NCI-H1417 treated with DMSO at 0.1 percent for 48 hours (cell line): ENCODE measurements around the gene CCDC85B.

Experiments used
- DNase-seq: peaks from one replicate; lab custom pipeline; 2025; lab: John Stamatoyannopoulos, UW

CCDC85B gene

GRCh38 chr11:65857853-65858680, 32.4 kb upstream of the CCDC85B start, which contains the start of gene CFL1:
CFL1 (minus strand) TSS chr11:65858180; CDS start chr11:65858099, 81 bp downstream.
- peak; percentile 92 for DNase-seq

DNA sequence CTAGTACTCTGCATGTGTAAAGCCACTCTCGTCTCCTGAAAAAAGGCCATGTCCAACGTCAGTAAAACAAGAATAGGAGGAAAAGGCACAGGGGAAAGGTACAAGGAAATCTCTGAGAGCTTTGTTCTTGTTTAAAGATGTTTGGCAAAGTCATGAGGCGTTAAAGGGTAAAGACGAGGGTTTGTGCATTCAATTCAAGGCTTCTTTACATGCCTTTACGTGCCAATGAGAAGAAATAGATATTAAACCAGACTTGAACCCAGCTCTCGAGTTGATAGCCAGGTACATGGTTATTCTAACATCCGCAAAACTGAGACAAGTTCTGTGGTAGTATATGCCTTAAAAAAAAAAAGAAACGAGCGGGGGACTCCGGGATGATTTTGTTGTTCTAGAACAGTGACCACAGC, 31.8 kb upstream of the CCDC85B start:
- no peak for DNase-seq

DNA sequence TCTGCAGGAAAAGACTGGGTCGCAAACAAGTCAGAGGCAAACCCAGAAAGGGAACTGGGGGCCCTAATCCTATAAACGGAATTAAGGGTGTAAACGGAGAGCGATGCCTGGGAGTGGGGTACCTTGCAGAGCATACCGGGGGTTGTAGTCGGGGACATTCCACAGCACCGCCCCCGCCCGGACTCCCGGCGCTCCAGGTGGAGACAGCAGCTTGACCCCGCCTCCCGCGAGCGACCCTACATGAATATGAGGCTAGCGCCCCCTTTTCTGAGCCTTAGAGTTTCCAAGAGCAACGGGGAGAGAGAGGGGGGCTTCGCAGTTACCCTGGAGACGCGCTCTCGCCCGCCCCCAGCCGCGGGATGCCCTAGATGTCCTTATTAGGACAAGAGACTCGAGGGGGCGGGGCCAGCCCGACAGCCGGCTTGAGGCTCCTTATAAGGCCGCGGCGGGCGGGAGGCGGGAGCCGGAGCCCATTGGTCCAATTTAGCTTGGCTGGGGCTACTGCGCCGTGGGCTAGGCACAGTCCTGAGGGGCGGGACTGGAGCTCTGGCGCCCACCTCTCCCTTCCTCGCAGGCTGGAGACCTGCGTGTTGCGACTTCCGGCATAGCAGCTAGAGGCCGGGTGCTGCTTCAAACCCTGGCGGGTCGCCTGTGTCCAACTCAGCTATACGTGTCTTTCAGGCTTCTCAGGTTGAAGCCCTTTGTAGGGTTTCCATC, 31.2 kb upstream of the CCDC85B start:
- peak; percentile 92 for DNase-seq

- no peak for DNase-seq
Observed at GRCh38 chr11:65859812-65860277, 30.6 kb upstream of the CCDC85B start.

GRCh38 chr11:65860278-65861164, 30.0 kb upstream of the CCDC85B start, which contains the start of gene MUS81:
MUS81 (plus strand) TSS chr11:65860433; CDS start chr11:65860754, 321 bp downstream.
- DNase-seq: peak; percentile 90

DNA sequence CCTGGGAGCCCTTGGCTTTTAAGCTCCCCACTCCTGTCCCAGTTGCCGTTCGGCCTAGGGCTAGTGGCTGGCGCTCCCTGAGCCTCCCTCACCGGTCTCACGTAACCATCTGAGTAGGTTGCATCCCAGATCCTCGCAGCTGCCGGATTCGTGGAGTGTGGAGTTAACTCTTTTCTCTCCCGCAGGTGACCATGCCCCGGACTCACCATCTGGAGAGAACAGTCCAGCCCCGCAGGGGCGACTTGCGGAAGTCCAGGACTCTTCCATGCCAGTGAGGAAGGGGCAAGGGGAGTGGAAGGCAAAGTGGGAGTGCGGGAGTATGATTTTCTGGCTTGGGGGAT, 29.3 kb upstream of the CCDC85B start:
- no peak for DNase-seq

DNA sequence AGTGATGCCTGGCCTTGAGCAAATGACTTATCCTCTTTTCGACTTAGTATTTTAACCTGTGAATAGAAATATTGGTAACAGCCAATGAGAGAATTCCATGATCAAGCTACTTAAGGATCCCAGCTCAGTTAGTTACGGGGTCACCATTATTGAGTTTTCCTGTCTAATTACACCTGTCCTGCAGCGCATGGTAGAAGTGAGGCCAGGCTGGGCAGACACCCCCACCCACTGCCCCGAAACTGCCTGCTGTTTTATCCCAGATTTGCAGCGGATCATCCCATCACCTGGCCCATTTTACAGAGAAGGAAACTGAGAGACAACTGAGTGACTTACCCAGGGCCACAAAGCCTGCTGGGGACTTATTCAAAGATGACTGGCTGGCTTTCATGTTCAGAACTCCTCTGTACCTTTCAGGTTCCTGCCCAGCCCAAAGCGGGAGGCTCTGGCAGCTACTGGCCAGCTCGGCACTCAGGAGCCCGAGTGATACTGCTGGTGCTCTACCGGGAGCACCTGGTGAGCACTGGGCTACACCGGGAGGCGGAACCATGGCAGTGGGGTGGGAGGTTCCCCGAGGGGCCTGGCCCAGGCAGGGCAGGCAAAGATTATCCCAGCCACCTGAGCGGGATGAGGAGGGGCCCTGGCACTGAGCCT, 28.8 kb upstream of the CCDC85B start:
- no peak for DNase-seq

GRCh38 chr11:65862191-65862735, 28.2 kb upstream of the CCDC85B start:
- DNase-seq: no peak

DNA sequence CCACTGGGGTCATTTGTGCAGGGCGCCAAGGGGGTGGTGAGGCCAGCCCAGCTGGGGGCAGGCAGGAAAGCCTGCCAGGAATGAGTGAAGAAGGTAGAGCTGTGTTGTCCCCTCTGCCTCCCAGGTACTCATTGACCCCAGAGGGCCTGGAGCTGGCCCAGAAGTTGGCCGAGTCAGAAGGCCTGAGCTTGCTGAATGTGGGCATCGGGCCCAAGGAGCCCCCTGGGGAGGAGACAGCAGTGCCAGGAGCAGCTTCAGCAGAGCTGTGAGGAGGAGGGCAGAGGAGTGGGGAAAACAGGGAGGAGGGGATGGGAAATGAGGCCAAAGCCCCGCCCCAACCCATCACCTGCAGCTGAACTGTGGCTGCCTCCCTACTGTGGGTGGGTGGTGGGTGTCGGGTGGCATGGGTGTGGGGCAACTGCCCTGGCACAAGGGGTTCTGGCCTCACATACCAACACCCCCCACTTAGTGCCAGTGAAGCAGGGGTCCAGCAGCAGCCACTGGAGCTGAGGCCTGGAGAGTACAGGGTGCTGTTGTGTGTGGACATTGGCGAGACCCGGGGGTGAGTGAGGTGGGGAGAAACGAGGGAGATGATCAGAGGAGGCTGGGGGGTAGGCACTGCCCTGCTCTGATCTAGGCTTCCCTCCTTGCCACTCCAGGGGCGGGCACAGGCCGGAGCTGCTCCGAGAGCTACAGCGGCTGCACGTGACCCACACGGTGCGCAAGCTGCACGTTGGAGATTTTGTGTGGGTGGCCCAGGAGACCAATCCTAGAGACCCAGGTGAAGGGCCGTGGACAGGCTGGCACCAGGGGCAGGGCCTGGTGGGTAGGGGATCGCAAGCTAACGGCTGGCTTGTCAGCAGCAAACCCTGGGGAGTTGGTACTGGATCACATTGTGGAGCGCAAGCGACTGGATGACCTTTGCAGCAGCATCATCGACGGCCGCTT, 27.3 kb upstream of the CCDC85B start:
- DNase-seq: no peak

DNA sequence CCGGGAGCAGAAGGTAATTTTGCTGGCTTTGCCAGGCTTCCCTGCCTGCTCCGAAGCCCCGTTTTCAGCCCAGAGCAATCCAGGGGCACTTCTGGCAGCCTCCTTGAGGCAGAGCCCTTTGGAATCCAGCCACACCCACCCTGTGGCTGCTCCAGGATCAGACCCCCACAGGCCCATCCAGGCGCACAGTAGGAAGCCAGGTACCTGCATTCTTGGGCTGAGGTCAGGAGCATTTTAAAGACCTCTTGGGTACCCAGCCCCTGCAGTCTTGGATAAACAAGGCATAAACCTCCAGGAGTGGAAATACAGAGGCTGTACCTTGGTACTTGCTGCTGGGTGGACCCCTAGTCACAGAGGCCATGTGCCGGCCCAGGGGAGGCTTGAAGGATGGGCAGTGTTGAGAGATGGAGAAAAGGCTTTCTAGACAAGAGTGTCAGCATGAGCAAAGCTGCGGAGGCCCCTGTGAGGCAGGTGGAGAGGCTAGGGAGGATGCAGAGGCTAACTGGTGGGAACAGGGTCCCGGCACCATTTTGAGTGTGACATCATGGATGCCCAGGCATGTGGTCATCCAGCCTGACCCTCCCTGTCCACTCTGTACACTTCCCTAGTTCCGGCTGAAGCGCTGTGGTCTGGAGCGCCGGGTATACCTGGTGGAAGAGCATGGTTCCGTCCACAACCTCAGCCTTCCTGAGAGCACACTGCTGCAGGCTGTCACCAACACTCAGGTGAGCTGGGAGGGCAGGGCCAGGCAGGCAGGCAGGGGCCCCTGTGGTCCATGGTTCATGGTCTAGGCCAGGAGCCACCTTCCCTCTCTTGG, 26.4 kb upstream of the CCDC85B start:
- DNase-seq: no peak

DNA sequence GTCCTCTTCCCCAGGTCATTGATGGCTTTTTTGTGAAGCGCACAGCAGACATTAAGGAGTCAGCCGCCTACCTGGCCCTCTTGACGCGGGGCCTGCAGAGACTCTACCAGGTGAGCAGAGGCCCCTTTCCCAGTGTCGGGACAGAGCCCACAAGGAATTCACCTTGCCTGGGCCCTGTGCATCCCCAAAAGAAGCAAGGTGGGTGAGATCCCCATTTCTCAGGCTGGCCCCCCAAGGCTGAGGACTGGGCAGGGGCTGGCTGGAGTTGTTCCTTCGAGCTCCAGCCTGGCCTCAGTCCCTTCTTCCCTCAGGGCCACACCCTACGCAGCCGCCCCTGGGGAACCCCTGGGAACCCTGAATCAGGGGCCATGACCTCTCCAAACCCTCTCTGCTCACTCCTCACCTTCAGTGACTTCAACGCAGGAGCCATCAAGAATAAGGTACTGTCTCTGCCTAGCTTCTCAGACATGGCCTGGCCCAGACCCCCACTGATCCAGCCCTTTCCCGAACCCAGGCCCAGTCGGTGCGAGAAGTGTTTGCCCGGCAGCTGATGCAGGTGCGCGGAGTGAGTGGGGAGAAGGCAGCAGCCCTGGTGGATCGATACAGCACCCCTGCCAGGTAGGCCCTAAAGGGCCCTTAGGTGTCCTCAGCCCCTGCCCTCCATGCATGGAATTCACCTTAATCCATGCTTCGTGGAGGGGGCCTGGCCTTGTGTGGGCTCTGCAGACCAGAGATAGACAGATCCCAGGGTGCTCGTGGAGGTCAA, 25.6 kb upstream of the CCDC85B start:
- no peak for DNase-seq

- DNase-seq: no peak
Observed at GRCh38 chr11:65865550-65866172, 24.8 kb upstream of the CCDC85B start.

GRCh38 chr11:65866509-65867283, 23.8 kb upstream of the CCDC85B start:
- DNase-seq: no peak

DNA sequence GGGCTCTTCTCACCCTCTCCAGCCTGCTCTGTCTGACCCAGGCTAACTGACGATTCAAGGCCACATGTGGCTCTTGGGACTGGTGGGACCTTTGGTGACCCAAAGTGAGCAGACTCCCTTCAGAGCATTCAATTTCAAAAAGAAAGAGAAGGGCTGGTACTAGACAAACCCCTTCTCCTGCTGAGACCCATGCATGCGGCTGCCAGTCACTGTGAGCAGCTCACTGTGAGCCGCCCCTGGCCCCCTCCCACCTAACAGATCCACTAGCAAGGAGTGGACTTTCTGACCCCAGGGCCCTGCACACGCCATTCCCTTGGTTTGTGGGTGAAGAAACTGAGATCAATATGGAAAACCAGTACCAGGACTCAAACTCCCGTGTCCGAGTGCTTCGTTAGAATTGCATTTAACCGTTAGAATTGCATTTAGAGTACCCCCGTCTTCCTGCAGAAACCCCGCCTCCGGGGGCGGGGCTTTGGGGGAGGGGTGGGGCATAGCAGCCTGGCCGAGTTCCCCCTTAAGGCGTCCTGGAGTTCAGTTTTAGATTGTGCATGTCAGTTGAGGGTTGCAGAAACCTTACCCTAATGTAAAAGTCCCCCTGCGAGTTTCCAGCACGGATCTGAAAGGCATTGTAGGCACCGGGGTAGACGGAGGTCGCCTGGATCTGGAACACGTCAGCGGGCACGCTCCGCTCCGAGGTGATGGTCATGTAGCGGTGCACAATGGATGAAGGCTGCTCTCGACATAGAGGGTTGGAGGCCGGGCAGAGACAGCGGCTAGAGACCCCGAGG, 23.0 kb upstream of the CCDC85B start:
- no peak for DNase-seq

DNA sequence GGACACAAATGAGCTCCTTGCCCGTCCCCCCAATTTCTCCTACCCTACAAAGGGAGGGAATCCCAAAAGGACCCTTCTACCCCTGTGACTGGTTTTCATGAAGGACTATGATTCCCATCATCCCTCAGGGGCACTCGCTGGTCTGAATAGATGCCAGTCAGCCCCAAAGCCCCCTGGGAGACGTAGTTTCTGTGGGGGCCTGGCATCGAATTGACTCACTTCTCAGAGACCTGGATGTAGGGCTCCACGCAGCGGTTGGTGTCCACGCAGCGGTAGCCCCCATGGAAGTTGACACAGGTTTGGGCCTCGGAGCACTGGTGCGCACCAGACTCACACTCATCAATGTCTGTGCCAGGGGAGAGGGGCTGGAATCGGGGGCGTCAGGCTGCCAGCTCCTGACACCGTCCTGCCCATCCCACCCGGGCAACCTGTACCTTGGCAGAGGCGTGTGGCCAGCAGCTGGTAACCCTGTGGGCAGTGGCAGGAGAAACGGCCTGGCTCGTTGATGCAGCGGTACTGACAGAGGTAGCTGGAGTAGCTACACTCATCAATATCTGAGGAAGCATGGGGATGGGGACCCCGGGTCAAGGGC, 22.3 kb upstream of the CCDC85B start:
- no peak for DNase-seq

DNA sequence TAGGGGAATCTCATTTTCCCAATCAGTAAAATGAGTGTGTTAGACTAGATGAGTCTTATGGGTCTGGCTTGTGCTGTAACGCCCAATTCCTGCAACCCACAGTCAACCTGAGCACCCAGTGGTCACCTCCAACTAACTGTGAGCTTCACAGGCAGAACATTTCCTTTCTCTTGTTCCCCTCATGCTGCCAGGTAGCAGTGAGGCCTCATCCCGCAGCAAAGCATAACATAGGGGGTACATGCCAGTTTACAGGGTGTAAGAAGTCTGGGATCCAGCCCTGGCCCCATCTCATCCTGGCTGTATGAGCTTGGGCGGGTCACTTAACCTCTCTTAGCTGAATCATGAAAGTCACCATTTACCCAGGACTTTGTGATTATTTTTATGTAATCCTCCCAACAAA, 21.6 kb upstream of the CCDC85B start:
- DNase-seq: no peak
